Urinary bladder (tissue), 4 donors: Measurements from ENCODE around the gene CACNA1S. TPM values are rescaled to one million over a fixed set of nuclear protein-coding genes. Genes with fewer than 3 reads are reported as not detected.
A peak's percentile ranks its signal among the peaks of the same experiment; 100 is the strongest.

Experiments
- DNase-seq: peaks from one replicate; pipeline ENCODE4 v3.0.0-alpha.2; 2015; ENCODE audit errors: extremely low spot score
- H3K27ac ChIP-seq: one replicate; pipeline ENCODE4 v1.5.1; 2013; ENCODE audit warnings: low read depth, mild to moderate bottlenecking, moderate library complexity
- H3K36me3 ChIP-seq: one replicate; pipeline ENCODE4 v1.6.1; 2013; ENCODE audit warnings: mild to moderate bottlenecking, moderate library complexity; ENCODE audit not compliant: insufficient read depth
- H3K4me1 ChIP-seq: one replicate; pipeline ENCODE4 v1.6.1; 2013; ENCODE audit warnings: mild to moderate bottlenecking, moderate library complexity; ENCODE audit not compliant: insufficient read depth
- H3K4me3 ChIP-seq: one replicate; pipeline ENCODE4 v1.5.1; 2013; ENCODE audit warnings: low read depth, low read length
- WGBS: extraction: QIAGEN DNeasy Blood & Tissue Kit; methylation state at CpG from one replicate; pipeline ENCODE4 v1.1.7; 2013; 5-methylcytosine and 5-hydroxymethylcytosine counted together
- polyA plus RNA-seq: library from polyadenylated mRNA; stranded (reverse); fragments of 200-250 nt; gene quantifications from one replicate; pipeline ENCODE4 v1.2.3, GENCODE V29; 2013
- total RNA-seq: library from RNA; depleted of rRNA; stranded (reverse); fragments of >200 nt; gene quantifications from one replicate; pipeline ENCODE4 v1.2.3, GENCODE V29; 2014
- donor health status: healthy with polysubstance abuse.
- donor health status: healthy.

Gene CACNA1S
- 1.9 TPM for total RNA-seq
- polyA plus RNA-seq = not detected

GRCh38 chr1:201112173-201112731 lies at the start of gene CACNA1S:
Gene CACNA1S, minus strand, starts transcription at chr1:201112426. Its CDS starts 87 bp downstream, at chr1:201112339.
- Histone ChIP-seq H3K4me3 (no peak within 1 kb of the TSS), H3K4me1 (no peaks in the 10 kb centered on the region), H3K36me3 (no peaks in the 10 kb centered on the region), H3K27ac (no peak within 1 kb of the TSS)
- DNase-seq = no peak
- WGBS = 85% methylated on average over 9 of the region's 9 CpGs

GRCh38 chr1:201157949-201158348 lies 45.7 kb upstream of the CACNA1S start:
- WGBS = 81% methylated on average over 2 of the region's 2 CpGs
- no peaks in the 10 kb centered on the region for H3K4me1 ChIP-seq
- H3K36me3 ChIP-seq = no peaks in the 10 kb centered on the region
- no peak for DNase-seq
- H3K4me3 ChIP-seq = no peak overlapping the region
- no peak overlapping the region for H3K27ac ChIP-seq

- no peak overlapping the region for H3K4me3 ChIP-seq
- H3K27ac ChIP-seq = no peak overlapping the region
- no peak for DNase-seq
- H3K36me3 ChIP-seq = no peaks in the 10 kb centered on the region
- H3K4me1 ChIP-seq = no peaks in the 10 kb centered on the region
Observed at GRCh38 chr1:201156819-201157218, 44.6 kb upstream of the CACNA1S start.

GRCh38 chr1:201156346-201156745 lies 44.1 kb upstream of the CACNA1S start:
- Histone ChIP-seq H3K36me3 (no peaks in the 10 kb centered on the region), H3K27ac (no peak overlapping the region), H3K4me1 (no peaks in the 10 kb centered on the region), H3K4me3 (no peak overlapping the region)
- DNase-seq = no peak
- WGBS = 86% methylated on average over 3 of the region's 3 CpGs

GRCh38 chr1:201155354-201155753 lies 43.1 kb upstream of the CACNA1S start:
- Histone ChIP-seq H3K36me3 (no peaks in the 10 kb centered on the region), H3K4me3 (no peak overlapping the region), H3K27ac (no peak overlapping the region), H3K4me1 (no peaks in the 10 kb centered on the region)
- DNase-seq = no peak
- 86% methylated on average over 2 of the region's 2 CpGs for WGBS

- WGBS = 8% methylated on average over 31 of the region's 31 CpGs
- Histone ChIP-seq H3K27ac (no peak within 1 kb of the TSS), H3K4me3 (peak within 1 kb of the TSS; percentile 70), H3K4me1 (no peaks in the 10 kb centered on the region), H3K36me3 (no peaks in the 10 kb centered on the region)
- peak; percentile 96 for DNase-seq
Observed at GRCh38 chr1:201154389-201155165, 42.4 kb upstream of the CACNA1S start, which contains the start of gene TMEM9. Gene TMEM9, minus strand, starts transcription at chr1:201154474. Its CDS starts 551 bp downstream, at chr1:201153923.

- Histone ChIP-seq H3K27ac (no peak overlapping the region), H3K4me3 (peak overlapping the region; percentile 70), H3K36me3 (no peaks in the 10 kb centered on the region), H3K4me1 (no peaks in the 10 kb centered on the region)
- 2% methylated on average over 37 of the region's 37 CpGs for WGBS
- DNase-seq = no peak
Observed at GRCh38 chr1:201153474-201154388, 41.5 kb upstream of the CACNA1S start.

GRCh38 chr1:201149400-201149799 lies 37.2 kb upstream of the CACNA1S start:
- Histone ChIP-seq H3K4me1 (no peaks in the 10 kb centered on the region), H3K4me3 (no peak overlapping the region), H3K36me3 (no peaks in the 10 kb centered on the region), H3K27ac (no peak overlapping the region)
- 75% methylated on average over 4 of the region's 4 CpGs for WGBS
- no peak for DNase-seq

GRCh38 chr1:201147396-201148015 lies 35.3 kb upstream of the CACNA1S start:
- no peaks in the 10 kb centered on the region for H3K4me1 ChIP-seq
- no peak for DNase-seq
- whole genome bisulfite sequencing = 81% methylated on average over 13 of the region's 13 CpGs
- no peak overlapping the region for H3K4me3 ChIP-seq
- H3K27ac ChIP-seq = no peak overlapping the region
- no peaks in the 10 kb centered on the region for H3K36me3 ChIP-seq

- Histone ChIP-seq H3K4me3 (no peak overlapping the region), H3K27ac (no peak overlapping the region), H3K36me3 (no peaks in the 10 kb centered on the region), H3K4me1 (no peaks in the 10 kb centered on the region)
- no peak for DNase-seq
- 90% methylated on average over 17 of the region's 17 CpGs for WGBS
Observed at GRCh38 chr1:201146626-201147390, 34.6 kb upstream of the CACNA1S start.

- DNase-seq = no peak
- Histone ChIP-seq H3K4me1 (no peaks in the 10 kb centered on the region), H3K36me3 (no peaks in the 10 kb centered on the region), H3K4me3 (no peak overlapping the region), H3K27ac (no peak overlapping the region)
- WGBS = 87% methylated on average over 7 of the region's 7 CpGs
Observed at GRCh38 chr1:201145816-201146215, 33.6 kb upstream of the CACNA1S start.

- H3K36me3 ChIP-seq = no peaks in the 10 kb centered on the region
- no peak overlapping the region for H3K27ac ChIP-seq
- WGBS = 86% methylated on average over 3 of the region's 3 CpGs
- no peak for DNase-seq
- no peaks in the 10 kb centered on the region for H3K4me1 ChIP-seq
- no peak overlapping the region for H3K4me3 ChIP-seq
Observed at GRCh38 chr1:201145132-201145531, 32.9 kb upstream of the CACNA1S start.

GRCh38 chr1:201144701-201145100 lies 32.5 kb upstream of the CACNA1S start:
- no peak overlapping the region for H3K27ac ChIP-seq
- DNase-seq = no peak
- no peak overlapping the region for H3K4me3 ChIP-seq
- WGBS = 76% methylated on average over 5 of the region's 5 CpGs
- H3K4me1 ChIP-seq = no peaks in the 10 kb centered on the region
- no peaks in the 10 kb centered on the region for H3K36me3 ChIP-seq
